ENCODE data around the gene C6orf89. TPM values are rescaled to one million over a fixed set of nuclear protein-coding genes. Genes with fewer than 3 reads are reported as not detected.

Gene C6orf89
- total RNA-seq, 1 donor from 2014 or later = 36.8 TPM

DNA sequence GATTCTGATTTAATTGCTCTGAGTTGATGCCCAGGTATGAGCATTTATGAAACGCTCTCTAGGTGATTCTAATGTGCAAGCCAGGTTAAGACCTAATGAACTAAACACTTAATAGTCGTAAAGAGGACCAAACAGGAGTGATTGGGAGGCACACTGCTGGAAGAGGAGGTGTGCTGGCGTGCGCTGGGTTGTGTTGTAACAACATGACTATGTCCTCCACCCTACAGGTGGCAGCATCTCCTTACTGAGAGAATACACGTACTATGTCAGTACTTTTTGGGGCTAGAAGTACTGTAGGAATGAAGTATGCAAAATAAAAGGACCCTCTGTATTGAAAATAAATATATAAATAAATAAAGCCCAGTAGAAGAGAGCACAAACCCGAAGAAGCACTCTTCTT lies 11.9 kb downstream of the C6orf89 start:
- H3K36me3 ChIP-seq = peaks cover 0 to 50% of the 10 kb centered on the region in 2 donors
- H3K27me3 ChIP-seq = no peaks in the 10 kb centered on the region
- H3K9me3 ChIP-seq = no peaks in the 10 kb centered on the region
- no peak overlapping the region for H3K4me3 ChIP-seq
- no peak overlapping the region for H3K27ac ChIP-seq
- intact Hi-C loops (cut with DNase I) = no loop called here
- DNase-seq (ENCODE audit: extremely low spot score in 2 of 2) = no peak
- TF ChIP-seq POLR2A (IDR thresholded peaks at IDR 0.05) (no peak), POLR2AphosphoS5 (IDR thresholded peaks at IDR 0.05; ENCODE audit: insufficient read depth in 1 of 2, low read depth in 1 of 2) (no peak)
- TF ChIP-seq, protein P1, sequence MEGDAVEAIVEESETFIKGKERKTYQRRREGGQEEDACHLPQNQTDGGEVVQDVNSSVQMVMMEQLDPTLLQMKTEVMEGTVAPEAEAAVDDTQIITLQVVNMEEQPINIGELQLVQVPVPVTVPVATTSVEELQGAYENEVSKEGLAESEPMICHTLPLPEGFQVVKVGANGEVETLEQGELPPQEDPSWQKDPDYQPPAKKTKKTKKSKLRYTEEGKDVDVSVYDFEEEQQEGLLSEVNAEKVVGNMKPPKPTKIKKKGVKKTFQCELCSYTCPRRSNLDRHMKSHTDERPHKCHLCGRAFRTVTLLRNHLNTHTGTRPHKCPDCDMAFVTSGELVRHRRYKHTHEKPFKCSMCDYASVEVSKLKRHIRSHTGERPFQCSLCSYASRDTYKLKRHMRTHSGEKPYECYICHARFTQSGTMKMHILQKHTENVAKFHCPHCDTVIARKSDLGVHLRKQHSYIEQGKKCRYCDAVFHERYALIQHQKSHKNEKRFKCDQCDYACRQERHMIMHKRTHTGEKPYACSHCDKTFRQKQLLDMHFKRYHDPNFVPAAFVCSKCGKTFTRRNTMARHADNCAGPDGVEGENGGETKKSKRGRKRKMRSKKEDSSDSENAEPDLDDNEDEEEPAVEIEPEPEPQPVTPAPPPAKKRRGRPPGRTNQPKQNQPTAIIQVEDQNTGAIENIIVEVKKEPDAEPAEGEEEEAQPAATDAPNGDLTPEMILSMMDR (IDR thresholded peaks at IDR 0.05) = no peak
- H3K4me1 ChIP-seq = no peaks in the 10 kb centered on the region

DNA sequence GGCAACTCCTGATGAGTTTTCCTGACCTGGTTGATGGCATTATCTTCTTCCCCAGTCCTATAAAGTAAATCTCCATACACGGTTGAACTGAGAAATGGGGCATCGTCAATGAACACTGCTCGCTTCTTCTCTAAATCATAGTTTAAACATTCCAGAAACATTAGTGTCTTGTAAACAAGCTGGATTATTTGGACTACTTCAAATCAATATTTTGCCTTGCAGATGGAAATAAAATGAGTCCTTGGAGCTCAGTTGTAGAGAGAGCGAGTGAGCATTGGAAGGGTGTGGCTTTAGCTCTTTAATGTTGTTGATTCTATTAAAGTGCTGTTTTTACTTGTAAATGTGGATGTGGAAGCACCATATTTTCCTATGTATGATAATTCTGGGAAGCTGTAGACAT lies 18.4 kb downstream of the C6orf89 start:
- Histone ChIP-seq H3K9me3 (no peaks in the 10 kb centered on the region), H3K36me3 (peaks cover 0 to 47% of the 10 kb centered on the region in 2 donors), H3K27ac (peak overlapping the region; percentile 64), H3K4me3 (no peak overlapping the region), H3K4me1 (peaks cover 34% of the 10 kb centered on the region), H3K27me3 (no peaks in the 10 kb centered on the region)
- intact Hi-C loops (cut with DNase I) = no loop called here
- TF ChIP-seq POLR2A (IDR thresholded peaks at IDR 0.05) (no peak), POLR2AphosphoS5 (IDR thresholded peaks at IDR 0.05; ENCODE audit: insufficient read depth in 1 of 2, low read depth in 1 of 2) (no peak)
- TF ChIP-seq, protein P1 (IDR thresholded peaks at IDR 0.05) = no peak
- DNase-seq (ENCODE audit: extremely low spot score in 2 of 2) = no peak

DNA sequence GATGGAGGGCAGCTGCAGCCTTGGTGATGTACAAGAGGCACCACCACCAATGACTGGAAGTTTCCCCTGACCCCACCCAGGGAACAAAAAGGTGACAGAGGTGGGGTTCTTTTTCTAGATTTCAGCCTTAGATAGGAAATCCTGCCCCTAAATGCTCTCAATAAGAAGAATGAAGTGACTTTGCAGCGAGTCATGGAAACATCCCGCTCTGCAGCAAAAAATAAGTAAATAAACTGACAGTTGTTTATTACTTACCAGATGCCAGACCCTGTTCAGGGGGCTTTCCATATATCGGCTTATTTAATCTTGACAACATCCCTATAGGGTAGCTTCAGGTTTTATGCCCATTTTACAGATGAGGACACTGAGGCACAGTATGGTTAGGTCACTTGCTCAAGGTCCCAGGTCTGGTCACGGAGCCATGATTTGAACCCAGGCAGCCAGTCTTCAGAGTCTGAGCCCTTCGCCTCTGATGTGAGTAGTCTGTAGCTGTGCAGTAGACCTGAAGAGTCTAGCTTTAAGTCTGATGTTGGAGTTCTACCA lies 19.2 kb downstream of the C6orf89 start:
- H3K36me3 ChIP-seq = peaks cover 0 to 41% of the 10 kb centered on the region in 2 donors

DNA sequence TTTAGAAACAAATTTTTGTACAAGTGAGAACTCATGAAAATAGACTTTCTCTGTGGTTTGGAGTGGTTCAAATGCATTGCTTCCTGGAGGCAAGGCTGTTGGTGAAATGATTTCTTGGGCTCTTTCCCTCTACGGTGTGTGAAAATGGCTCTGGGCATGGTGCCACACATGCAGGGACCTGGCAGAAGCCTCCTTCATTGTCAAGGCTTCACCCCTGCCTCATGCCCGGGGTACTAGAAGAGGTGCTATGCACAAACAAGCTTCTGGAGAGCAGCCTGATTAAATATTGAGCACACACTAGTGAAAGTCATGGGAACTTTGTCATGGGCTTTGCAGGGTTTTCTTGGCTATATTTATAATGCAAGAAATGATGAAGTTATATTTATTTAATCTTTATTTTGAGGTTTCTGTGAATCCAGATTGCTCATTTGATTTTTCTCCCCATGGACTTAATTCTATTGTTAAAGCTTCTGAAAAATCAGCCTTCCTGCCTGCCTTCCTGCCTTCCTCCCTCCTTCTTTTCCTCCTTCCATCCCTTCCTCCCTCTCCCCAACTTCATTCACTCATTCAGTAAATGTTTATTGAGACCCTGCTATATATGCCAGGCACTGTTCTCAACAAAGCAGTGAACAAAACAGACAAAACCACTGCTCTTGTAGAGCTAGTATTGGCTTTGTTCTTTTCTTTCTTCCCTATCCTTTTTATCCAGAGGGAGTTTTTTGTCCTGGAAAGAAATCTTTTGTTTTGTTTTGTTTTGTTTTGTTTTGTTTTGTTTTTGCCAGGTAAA lies 21.0 kb downstream of the C6orf89 start:
- no peak overlapping the region for H3K4me3 ChIP-seq
- H3K27me3 ChIP-seq = no peaks in the 10 kb centered on the region
- no peak for DNase-seq (ENCODE audit: extremely low spot score in 2 of 2)
- intact Hi-C loops (cut with DNase I) = no loop called here
- no peak for TF ChIP-seq POLR2A (IDR thresholded peaks at IDR 0.05)
- TF ChIP-seq, protein P1 (IDR thresholded peaks at IDR 0.05) = no peak
- H3K36me3 ChIP-seq = peaks cover 0 to 24% of the 10 kb centered on the region in 2 donors
- H3K4me1 ChIP-seq = peaks cover 34% of the 10 kb centered on the region
- H3K27ac ChIP-seq = no peak overlapping the region
- no peaks in the 10 kb centered on the region for H3K9me3 ChIP-seq

More for the DNA sequence above, 19.2 kb downstream of the C6orf89 start:
- no peak for TF ChIP-seq POLR2A (IDR thresholded peaks at IDR 0.05)
- TF ChIP-seq, protein P1 (IDR thresholded peaks at IDR 0.05) = no peak
- Histone ChIP-seq H3K9me3 (no peaks in the 10 kb centered on the region), H3K27ac (peak overlapping the region; percentile 64), H3K4me1 (peaks cover 34% of the 10 kb centered on the region), H3K27me3 (no peaks in the 10 kb centered on the region), H3K4me3 (no peak overlapping the region)
- intact Hi-C loops (cut with DNase I) = no loop called here
- no peak for DNase-seq (ENCODE audit: extremely low spot score in 2 of 2)

DNA sequence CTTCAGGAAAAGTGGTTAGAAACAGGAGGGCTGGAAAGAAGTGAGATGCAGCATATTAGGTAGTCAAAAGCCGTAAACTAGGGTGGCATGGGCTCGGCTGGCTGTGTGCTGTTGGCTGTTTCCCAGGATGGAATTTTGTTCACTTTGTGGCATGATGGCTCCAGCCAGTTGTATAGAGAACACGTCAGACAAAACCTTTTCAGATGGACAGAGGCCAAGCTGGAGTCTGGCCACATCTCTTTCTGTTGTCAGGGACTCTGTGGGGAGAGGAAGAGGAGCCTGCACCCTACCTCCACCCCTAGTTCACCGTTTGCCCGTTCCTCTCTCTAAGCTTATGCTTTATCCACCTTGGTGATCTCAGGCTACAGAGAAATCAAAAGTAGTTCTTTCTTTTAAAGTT lies 22.0 kb downstream of the C6orf89 start:
- no peak overlapping the region for H3K4me3 ChIP-seq
- DNase-seq (ENCODE audit: extremely low spot score in 2 of 2) = no peak
- no peaks in the 10 kb centered on the region for H3K27me3 ChIP-seq
- intact Hi-C loops (cut with DNase I) = no loop called here
- TF ChIP-seq, protein P1 (IDR thresholded peaks at IDR 0.05) = no peak
- TF ChIP-seq POLR2AphosphoS5 (IDR thresholded peaks at IDR 0.05; ENCODE audit: insufficient read depth in 1 of 2, low read depth in 1 of 2) (no peak), POLR2A (IDR thresholded peaks at IDR 0.05) (no peak)
- H3K36me3 ChIP-seq = peaks cover 0 to 14% of the 10 kb centered on the region in 2 donors
- H3K4me1 ChIP-seq = peaks cover 42% of the 10 kb centered on the region
- H3K27ac ChIP-seq = peak overlapping the region; percentile 38
- no peaks in the 10 kb centered on the region for H3K9me3 ChIP-seq

Data from vagina (tissue), 2 donors.